K562 (cell line): ENCODE measurements around the gene ROPN1L. TPM values are rescaled to one million over a fixed set of nuclear protein-coding genes. Genes with fewer than 3 reads are reported as not detected.

Experiments used
- ARID3B ChIP-seq: fragments of 250-450 bp; sonication (Bioruptor Pico); IDR thresholded peaks from 2 replicates; pipeline ENCODE4 v1.4.0; 2020; ENCODE audit warnings: borderline replicate concordance
- PBX2 ChIP-seq, 2 experiments: IDR thresholded peaks in 1 of 2; conservative IDR thresholded peaks in 1 of 2; 2 replicates each; pipeline ENCODE4 v1.6.1; 2016; ENCODE audit warnings: low read depth in 2 of 2, mild to moderate bottlenecking in 1 of 2, missing compliant biosample characterization in 1 of 2, missing genetic modification characterization in 1 of 2, moderate library complexity in 1 of 2
- PRPF4 ChIP-seq: fragments of 200-400 bp; formaldehyde crosslinking; IDR thresholded peaks from one replicate; pipeline ENCODE4 v1.6.1; 2017; ENCODE audit warnings: low read length, low read depth, mild to moderate bottlenecking; ENCODE audit not compliant: insufficient read depth, poor library complexity, severe bottlenecking
- RFX1 ChIP-seq: fragments of 450-650 bp; IDR thresholded peaks from 2 replicates; pipeline ENCODE4 v1.6.1; 2016; ENCODE audit warnings: mild to moderate bottlenecking, moderate library complexity
- SRSF7 ChIP-seq: fragments of 200-400 bp; formaldehyde crosslinking; optimal IDR thresholded peaks from 2 replicates; pipeline ENCODE3; 2017; ENCODE audit warnings: mild to moderate bottlenecking, low read depth, low read length
- ZNF354B ChIP-seq: fragments of 250-450 bp; sonication (Bioruptor Pico); IDR thresholded peaks from 2 replicates; pipeline ENCODE4 v1.4.0; 2020
- polyA plus RNA-seq, 8 experiments: library from polyadenylated mRNA; depleted of rRNA in 4 of 8; stranded (reverse) in 5 of 8; unstranded in 3 of 8; fragments of >200 nt; fragmentation: Nextera tagmentation in 2 of 8; fragmentation: Illumina TruSeq in 1 of 8; extraction: Ambion mirVana in 2 of 8; extraction: Trizol in 1 of 8; gene quantifications; 2 replicates each; pipeline versions ENCODE4 v1.2.1 to v1.2.3, GENCODE V29; 2011 to 2014; ENCODE audit warnings: inconsistent platforms in 1 of 8, missing spikeins in 1 of 8
- total RNA-seq, 7 experiments: library from RNA; depleted of rRNA in 6 of 7; stranded (reverse); fragments of >200 nt in 6 of 7; fragmentation: Illumina TruSeq in 2 of 7; extraction: Trizol in 2 of 7; gene quantifications; 2 replicates each; pipeline versions ENCODE4 v1.2.1 to v1.2.3, GENCODE V29; 2011 to 2021; ENCODE audit warnings: low replicate concordance in 1 of 7
- TF ChIP-seq, protein P1 (sequence below): fragments of 450-650 bp; IDR thresholded peaks from 2 replicates; pipeline ENCODE4 v1.7.0; 2016; ENCODE audit warnings: borderline replicate concordance

ROPN1L gene
- total and polyA plus RNA-seq, 9 of the 15 experiments (the other 6 are each of a cell fraction or from before 2014, with no cell fraction given): 0.04 to 0.85 (median 0.24) TPM; not detected in 3

GRCh38 chr5:10410662-10411061 lies 31.0 kb upstream of the ROPN1L start (continued):
- TF ChIP-seq PBX2 (CRISPR knock-in tag; IDR thresholded peaks at IDR 0.05; ENCODE audit: low read depth) (no peak), PBX2 (tag; conservative IDR thresholded peaks at IDR 0.05; ENCODE audit: low read depth) (peak; percentile 68), RFX1 (no peak), PRPF4 (no peak), ZNF354B (CRISPR knock-in tag) (no peak), SRSF7 (no peak), ARID3B (CRISPR knock-in tag) (no peak)
- TF ChIP-seq, protein P1, sequence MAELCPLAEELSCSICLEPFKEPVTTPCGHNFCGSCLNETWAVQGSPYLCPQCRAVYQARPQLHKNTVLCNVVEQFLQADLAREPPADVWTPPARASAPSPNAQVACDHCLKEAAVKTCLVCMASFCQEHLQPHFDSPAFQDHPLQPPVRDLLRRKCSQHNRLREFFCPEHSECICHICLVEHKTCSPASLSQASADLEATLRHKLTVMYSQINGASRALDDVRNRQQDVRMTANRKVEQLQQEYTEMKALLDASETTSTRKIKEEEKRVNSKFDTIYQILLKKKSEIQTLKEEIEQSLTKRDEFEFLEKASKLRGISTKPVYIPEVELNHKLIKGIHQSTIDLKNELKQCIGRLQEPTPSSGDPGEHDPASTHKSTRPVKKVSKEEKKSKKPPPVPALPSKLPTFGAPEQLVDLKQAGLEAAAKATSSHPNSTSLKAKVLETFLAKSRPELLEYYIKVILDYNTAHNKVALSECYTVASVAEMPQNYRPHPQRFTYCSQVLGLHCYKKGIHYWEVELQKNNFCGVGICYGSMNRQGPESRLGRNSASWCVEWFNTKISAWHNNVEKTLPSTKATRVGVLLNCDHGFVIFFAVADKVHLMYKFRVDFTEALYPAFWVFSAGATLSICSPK: no peak
- TF ChIP-seq, all 486 proteins: peak for 2
